Suppressor macrophage treated with lipopolysaccharide for 1 hour (primary cell): ENCODE results near the gene MIB1.
A peak's percentile ranks its signal among the peaks of the same experiment; 100 is the strongest.
"Not testable (repeated sequence)": the region's sequence is repeated elsewhere in the genome, so short reads cannot be mapped to it uniquely, and the experiment has no call there.

Source experiments
- DNase-seq, 3 donors: peaks; one replicate each; pipeline ENCODE4 v3.0.0-alpha.2; 2020 to 2022

Gene MIB1

DNA sequence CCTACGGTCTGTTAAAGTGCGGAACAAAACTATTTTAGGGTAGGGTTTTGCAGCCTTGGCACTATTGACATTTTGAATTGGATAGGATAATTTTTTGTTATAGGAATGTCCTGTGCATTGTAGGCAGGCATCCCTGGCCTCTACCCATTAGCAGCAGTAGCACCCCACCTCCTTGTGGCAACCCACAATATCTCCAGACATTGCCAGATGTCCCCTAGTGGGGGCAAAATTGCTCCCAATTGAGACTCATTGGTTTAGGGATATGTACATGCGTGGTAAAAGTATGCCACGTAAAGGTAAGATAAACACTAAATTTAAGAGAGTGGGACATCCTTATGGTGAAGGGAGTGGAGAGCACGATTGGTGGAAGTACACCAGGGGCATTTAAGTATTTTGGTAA is 4.6 kb downstream of the MIB1 start:
- no peak for DNase-seq

DNA sequence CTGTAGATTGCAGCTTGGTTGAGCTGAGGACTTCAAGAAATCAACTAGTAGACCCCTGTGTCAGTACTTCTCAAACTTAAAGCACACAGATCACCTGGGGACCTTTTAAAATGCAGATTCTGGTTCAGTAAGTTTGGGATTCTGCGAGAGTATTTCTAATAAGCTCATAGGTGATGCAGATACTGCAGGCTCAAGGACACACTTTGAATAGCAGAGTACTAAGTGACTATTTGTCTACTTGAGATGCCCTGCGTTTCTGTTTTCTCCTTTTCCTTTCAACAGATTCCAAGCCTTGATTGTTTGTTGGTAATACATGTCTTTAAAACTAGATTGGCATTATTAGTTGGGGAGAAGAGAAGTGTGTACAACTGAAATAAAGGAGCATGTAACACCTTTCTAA is 6.7 kb downstream of the MIB1 start:
- no peak for DNase-seq

DNA sequence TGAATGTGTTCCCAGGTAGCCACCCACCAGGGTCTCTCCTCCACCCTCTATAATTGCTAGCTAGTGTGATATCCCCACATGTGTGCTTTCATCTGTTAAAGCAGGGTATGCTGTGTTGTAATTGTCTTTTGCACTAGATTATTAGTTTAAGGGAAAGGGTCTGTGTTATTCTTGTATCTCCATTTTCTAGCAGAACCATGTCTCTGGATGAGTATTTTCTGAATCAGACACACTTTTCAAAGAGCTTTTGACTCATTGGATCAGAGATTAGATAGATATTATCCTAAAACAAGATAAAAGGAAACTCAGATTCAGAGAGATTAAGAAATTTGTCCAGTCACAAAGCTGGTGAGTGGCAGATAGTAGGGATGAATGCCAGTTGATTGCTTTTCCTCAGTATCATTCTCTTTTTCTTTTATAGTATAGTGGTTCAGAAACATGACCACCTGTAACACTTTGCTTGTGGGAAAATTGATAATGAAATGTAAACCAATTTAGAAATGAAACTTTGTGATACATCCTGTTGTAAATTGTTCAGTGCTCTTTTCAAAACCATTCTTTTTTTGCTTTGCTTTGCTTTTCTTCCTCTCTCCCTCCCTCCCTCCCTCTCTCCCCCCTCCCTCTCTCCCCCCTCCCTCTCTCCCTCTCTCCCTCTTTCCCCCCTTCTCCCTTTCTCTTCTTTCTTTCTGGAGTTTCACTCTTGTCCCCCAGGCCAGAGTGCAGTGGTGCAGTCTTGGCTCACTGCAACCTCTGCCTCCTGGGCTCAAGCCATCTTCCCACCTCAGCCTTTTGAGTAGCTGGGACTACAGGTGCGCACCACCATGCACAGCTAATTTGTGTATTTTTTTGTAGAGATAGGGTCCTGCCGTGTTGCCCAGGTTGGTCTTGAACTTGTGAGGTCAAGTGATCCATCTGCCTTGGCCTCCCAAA is 7.4 kb downstream of the MIB1 start:
- DNase-seq: no peak

DNA sequence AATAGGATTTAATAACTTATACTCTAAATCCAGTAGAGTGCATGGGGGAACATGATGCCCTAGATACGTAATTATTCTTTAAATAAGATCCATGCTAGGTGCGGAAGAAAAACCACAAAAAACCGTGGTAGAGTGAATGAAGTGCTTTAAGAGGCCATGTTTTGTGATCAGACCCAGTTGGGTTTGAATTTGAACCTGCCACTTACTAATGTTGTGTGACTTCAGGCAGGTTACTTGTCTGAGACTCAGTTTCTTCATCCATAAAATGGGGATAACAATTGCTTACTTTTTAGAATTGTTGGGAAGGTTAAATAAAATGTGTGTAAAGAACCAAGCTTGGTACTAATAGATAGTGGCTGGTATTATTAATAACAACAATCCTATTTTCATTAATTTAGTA is 17.2 kb downstream of the MIB1 start:
- no peak for DNase-seq

DNA sequence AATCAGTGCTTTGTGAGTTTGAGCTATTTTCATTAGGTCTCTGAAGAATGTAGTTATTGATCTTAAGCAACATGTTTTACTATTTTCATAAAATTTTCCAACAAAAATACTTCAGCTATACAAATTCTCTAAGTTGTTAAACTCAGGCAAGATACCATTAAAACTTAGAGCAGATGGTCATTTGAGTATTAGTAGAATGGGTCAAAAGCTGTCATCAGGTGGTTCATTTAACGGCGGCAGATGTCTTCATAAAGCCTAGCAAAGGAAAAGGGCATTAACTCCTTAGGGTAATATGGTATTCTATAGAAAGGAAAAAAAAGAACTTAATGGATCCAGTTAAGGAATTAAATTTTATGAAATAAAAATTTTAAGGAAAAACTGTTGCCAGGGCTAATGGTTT is 19.2 kb downstream of the MIB1 start:
- no peak for DNase-seq

DNA sequence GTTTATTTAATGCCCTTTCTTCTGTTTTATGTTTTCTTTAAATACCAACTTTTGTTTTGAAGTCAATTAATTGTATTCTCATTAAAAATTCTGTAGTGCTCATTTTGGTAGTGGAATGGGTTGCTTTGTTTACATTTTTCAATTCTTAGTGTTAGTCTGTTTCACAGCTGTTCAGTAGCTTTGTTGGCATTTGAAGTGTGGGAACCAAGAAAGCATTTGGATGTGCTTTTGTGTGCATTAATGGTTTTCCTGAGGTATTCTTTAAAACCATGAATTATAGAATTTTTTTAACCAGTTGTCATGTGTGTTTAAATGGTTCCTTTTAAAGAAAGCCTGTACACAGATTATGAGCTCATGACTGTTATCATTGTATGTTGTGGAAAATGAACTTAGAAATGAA is 19.7 kb downstream of the MIB1 start:
- DNase-seq: no peak

DNA sequence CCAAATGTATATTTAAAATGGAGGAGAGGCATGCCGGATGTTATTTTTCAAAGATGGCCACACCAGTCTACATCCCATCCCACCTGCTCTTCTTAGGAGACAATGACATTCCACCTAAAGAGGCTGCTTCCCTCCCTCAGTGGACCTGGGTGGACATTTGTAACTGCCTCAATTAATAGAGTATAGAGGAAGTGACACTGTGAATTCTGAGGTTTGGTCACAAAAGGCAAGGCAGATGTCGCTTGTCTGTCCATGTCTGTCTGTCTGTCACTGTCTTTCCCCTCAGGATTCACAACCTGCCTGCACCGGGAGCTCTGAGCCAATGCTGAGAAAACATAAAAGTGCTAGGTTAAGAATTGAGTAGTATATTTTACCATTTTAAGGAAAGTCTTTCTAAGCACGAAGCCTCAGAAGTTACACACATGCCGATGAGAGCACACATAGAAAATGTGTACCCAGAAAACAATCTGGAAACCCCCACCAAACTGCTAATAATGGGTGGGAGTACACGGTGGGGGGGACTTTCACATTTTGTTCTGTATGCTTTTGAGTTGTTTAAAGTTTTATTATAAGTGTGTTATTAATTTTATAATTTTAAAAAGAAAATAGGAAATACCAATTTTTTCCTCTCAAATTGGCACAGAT is 21.0 kb downstream of the MIB1 start:
- no peak for DNase-seq

DNA sequence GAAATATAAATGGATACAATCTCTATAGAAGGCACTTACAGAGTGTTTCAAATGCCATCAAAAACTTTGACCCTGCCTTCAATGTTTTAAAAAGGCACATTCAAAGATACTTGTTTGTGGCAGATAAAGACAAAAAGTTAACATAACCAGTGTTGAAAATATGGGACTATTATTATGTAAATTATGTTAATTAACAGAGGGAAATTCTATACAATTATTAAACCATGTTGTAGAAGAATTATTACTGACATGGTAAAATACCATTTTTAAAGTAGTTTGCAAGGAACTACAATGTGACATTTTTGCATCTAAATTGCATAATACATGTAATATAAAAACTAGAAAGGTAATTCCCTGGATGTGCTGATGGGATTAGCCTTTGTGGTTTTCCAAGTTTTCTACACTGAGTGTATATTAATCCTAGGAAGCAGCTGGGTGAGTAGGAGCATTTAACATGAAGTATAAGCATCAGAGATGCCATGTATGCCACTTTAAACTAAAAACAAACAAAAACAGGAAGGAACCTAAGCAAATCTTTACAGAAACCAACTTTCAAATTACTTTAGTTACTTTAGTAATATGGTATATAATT is 21.7 kb downstream of the MIB1 start:
- DNase-seq: no peak

DNA sequence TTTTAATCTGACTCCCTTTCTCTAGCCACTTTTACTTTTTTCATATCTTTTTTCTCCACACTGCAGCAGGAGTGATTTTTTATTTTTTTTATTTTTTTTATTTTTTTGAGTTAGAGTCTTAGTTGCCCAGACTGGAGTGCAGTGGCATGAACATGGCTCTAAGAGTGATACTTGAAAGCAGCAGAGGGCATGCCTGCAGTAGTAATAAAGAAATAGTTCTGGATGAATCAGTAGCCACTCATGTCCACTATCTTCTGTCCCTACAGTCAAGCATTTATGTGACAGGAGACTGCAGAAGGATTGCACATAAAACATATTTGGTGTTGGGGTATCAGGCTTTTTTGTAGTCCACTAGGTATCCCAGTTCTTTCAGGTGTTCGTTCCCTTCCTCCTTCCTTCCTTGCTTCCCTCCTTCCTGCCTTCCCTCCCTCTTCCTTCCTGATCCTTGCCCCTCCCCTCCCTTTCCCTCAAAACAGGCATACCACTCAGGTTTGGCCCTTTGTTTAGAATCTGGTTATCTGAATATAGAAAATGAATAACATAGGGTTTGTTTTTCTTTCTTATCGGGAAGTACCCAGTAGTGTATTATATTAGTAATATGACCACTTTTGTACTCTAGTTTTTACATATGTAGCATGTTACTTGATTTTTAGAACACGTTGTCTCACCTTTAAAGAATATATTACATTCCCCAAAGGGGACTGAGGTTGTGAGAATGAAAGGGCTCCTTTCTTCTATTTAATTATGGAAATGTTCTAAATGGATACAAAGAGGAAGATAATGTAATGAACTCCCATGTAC is 23.5 kb downstream of the MIB1 start:
- DNase-seq: no peak

DNA sequence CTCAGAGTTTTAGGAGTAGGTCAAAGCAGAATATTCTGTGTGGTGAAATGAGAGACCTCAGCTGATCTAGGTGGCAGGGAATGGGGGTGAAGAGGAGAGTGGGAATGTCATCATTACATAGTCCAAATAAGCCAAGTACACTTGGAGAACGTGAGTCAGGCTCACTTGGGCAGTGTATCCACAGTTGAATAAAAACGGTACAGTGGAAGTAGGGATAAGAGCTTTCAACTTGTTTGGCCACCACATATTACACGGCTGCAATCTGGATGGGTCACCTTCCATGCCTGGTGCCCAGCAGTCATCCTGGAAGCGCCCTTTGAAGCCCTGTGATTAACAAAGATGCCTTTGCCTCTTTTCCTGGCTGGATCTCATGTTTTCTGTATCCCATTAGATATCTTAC is 28.6 kb downstream of the MIB1 start:
- DNase-seq: no peak

DNA sequence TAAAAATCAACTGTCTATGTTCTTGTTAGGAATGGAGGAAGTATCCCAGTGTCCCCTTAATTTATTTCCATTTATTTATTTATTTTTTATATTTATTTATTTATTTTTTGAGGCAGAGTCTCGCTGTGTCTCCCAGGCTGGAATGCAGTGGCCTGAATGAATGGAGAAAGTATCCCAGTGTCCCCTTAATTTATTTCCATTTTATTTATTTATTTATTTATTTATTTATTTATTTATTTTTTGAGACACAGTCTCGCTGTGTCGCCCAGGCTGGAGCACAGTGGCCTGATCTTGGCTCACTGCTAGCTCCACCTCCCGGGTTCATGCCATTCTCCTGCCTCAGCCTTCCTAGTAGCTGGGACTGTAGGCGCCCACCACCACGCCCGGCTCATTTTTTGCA is 34.1 kb downstream of the MIB1 start:
- no peak for DNase-seq

DNA sequence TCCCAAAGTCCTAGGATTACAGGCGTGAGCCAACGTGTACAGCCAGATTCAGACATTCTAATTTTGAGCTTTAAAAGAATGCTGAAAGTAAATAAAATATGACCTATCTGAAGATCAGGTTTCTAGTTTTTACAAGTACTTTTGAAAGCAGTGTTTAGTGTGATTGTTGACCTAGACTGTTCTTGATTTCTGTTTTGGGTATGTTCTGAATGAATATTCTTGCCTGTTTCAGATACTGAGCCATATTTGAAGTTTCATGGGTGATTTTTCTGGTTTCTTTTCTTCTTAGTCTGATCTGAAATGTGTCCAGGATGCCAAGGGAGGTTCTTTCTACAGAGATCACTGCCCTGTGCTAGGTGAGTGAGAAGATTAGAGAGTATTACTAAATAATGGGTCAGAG is 37.2 kb downstream of the MIB1 start:
- no peak for DNase-seq

DNA sequence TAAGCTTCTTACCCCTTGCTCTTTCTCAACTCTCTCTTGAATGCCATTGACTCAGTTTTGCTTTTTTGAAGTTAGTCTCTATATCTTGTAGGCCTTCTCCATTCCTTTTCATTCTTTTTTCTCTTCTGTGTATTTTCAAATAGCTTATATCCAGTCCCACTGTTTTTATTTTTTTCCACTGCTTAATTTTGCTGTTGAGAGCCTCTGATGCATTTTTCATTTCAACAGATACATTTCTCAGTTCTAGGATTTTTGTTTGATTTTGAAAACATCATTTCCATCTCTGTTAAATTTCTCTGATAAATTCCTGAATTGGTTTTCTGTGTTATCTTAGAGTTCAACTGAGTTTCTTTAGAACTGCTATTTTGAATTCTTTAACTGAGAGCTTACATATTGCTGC is 45.9 kb downstream of the MIB1 start:
- DNase-seq: no peak

DNA sequence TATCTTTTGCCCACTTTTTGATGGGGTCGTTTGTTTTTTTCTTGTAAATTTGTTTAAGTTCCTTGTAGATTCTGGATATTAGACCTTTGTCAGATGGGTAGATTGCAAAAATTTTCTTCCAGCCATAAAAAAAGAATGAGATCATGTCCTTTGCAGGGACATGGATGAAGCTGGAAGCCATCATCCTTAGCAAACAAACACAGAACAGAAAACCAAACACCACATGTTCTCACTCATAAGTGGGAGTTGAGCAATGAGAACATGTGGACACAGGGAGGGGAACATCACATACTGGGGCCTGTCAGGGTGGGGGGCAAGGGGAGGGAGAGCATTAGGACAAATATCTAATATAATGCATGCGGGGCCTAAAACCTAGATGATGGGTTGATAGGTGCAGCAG is 55.5 kb downstream of the MIB1 start:
- DNase-seq: not testable (repeated sequence)

DNA sequence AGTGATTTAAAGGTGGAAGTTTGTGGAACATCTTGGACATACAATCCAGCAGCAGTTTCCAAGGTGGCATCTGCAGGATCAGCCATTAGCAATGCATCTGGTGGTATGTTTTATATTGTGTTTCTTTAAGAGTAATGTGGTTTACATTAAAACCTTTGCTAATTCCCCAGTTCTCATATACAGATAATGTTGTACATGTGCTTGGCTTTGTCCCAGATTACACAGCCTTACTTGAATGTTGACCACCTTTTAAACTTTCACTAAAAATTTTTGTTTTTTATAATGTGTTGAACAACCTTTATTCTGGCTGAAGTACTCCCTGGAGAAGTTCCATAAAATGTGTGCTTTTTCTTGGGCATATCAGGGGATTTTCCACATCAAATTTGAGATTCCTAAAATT is 57.5 kb downstream of the MIB1 start:
- DNase-seq: no peak

DNA sequence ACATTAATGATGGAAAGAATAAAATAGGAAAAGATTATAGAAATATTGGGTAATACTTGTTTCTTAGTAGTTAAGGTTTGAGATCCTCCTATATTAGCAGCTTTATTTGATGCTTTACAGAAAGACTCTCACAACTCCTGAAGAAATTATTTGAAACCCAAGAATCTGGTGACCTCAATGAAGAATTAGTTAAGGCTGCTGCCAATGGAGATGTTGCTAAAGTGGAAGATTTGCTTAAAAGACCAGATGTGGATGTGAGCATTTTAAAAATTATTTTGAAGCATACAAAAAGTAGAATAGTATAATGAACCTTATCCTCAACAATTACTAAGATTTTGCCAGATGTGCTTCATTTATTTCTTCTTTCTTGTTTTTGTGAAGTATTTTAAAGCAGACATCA is 59.1 kb downstream of the MIB1 start:
- no peak for DNase-seq

DNA sequence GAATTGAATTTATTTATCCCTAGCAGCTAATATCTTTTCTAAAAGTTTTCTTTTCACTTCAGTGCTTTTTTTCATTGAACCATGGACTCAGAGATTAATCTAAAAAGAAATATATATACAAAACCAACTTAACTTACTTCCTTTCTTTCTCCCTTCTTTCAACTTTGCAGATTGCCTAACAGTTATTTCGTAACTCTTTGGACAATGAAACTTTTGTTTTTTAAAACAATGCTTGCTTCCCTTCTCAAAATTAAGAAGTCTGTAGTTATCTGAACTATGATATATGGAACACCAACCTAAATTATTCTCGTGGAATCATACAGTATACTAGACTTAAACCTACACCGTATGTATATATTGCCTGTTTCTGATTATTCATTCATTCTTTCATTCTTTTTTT is 62.9 kb downstream of the MIB1 start:
- DNase-seq: peak; percentile 9 to 62 (median 61)

DNA sequence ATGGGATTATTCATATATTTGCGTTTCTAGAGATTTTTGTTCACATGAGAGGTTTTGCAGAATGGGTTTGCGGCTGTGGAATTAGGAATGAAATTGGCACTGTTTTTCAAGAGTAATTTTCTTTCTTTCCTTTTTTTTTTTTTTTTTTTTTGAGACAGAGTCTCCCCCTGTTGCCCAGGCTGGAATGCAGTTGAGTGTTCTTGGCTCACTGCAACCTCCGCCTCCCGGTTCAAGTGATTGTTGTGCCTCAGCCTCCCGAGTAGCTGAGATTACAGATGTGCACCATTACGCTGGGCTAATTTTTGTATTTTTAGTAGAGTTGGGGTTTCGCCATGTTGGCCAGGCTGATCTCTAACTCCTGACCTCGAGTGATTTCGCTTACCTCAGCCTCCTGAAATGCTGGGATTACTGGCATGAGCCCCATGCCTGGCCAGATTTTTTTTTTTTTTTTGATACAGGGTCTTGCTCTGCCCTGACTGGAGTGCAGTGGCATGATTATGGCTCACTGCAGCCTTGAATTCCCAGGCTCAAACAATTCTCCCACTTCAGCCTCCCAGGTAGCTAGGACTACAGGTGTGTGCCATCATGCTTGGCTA is 65.3 kb downstream of the MIB1 start:
- DNase-seq: no peak

DNA sequence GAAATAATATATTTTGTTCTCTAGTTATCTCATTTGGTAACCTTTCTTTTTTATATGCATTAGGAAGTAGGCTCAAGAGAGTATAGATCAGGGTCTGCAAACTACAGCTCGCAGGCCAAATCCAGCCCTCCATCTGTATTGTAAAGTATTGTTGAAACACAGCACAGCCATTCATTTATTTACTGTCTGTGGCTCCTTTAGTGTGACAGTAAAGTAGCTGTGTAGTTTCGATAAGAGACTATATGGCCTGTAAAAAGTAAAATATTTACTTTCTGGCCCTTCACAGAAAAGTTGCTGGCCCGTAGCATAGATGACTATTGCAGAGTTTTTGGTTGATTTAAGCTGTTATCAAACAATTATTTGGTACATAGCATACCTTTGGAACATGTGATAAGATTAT is 67.6 kb downstream of the MIB1 start:
- DNase-seq: no peak

DNA sequence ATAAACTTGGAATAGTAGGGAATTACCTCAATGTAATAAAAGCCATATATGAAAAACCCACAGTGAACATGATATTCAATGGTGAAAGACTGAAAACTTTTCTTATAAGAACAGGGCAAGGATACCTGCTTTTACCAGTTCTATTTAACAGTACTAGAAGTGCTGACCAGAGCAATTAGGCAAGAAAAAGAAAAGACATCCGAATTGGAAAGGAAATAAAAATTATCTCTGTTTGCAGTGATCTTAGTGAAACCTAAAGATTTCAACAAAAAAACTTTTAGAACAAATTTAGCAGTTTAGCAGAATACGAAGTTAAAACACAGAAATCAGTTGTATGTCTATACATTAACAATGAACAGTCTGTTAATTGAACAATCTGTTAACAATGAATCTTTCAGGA is 69.1 kb downstream of the MIB1 start:
- DNase-seq: no peak

DNA sequence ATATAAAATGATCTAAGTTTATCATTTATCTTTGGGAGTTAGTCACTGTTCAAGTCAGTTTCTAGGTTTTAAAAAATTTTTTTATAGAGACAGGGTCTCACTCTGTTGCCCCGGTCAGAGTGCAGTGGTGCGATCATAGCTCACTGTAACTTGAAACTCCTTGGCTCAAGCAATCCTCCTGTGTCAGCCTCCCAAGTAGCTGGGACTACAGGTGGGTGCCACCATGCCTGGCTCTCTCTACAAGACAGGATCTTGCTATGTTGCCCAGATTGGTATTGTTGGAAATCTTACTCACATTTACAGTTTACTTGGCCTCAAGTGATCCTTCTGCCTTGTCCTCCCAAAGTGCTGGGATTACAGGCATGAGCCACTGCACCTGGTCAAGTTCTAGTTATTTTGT is 74.5 kb downstream of the MIB1 start:
- no peak for DNase-seq

DNA sequence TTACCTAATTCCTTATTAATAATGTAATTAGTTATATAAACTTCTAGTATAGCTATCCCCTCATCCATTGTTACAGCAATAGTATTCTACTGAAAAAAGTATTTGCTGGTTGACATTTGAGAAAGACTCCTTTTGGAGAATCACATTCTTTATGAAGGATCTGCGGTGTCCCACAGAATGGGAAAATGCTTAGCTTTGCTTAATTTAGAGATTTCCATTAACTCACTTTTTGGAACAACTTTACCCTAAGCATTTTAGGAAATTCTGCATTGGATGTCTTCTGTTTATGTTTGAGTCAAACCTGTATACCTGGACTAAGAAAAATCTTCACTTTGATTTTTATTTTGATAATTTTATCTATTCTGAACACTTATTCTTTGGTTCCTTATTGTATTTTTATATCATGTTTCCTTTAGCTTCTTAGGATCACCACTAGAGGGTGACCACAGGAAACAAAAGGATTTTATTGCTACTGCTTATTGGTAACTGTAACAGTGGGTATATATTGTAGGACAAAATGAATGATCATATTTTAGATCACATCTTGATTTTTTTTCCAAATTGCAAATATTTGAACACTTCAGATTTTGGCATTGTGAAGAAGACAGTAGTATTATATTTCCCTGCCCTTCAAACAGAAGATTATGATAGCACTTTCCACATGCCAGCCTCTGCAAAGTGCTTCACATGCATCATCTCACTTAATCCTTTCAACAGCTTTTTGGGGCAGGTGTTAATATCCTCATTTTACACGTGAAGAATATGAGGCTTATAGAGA is 79.6 kb downstream of the MIB1 start:
- peak in 1 of 3 donors; percentile 19 for DNase-seq
